SU-DHL-6 (cell line): Measurements from ENCODE around the gene CAMSAP1.

Source experiments
- CTCF ChIP-seq: fragments of 200-600 bp; sonication (generic); IDR thresholded peaks from one replicate; pipeline ENCODE4 v1.5.1; 2017; ENCODE audit warnings: antibody characterized with exemption, mild to moderate bottlenecking, low read length, moderate library complexity; ENCODE audit not compliant: insufficient read depth, poor library complexity, severe bottlenecking
- EZH2phosphoT487 ChIP-seq: fragments of 200-600 bp; sonication (generic), shearing (Covaris generic); conservative IDR thresholded peaks from 2 replicates; pipeline ENCODE4 v1.6.1; 2018; ENCODE audit warnings: mild to moderate bottlenecking, antibody characterized with exemption, low read length, moderate library complexity, mixed read lengths

GRCh38 chr9:135814421-135815095, 92.8 kb downstream of the CAMSAP1 start:
- TF ChIP-seq CTCF (no peak), EZH2phosphoT487 (no peak)
